HG03025 (cell line): Measurements from ENCODE around the gene PLVAP.

Source experiments
- ATAC-seq: cut with Tn5 transposase; IDR thresholded peaks from one replicate; pipeline ENCODE4 v1.9.1; 2021; ENCODE audit warnings: mild to moderate bottlenecking, moderate library complexity; ENCODE audit not compliant: unreplicated experiment, low FRiP score

PLVAP gene

GRCh38 chr19:17359905-17360800 lies 17.0 kb downstream of the PLVAP start:
- ATAC-seq = no peak

GRCh38 chr19:17358395-17358794 lies 18.7 kb downstream of the PLVAP start:
- no peak for ATAC-seq

- no peak for ATAC-seq
These were observed 19.4 kb downstream of the PLVAP start for GRCh38 chr19:17357724-17358123.

GRCh38 chr19:17357078-17357666 lies 20.0 kb downstream of the PLVAP start:
- ATAC-seq = no peak

GRCh38 chr19:17353386-17353785 lies 23.8 kb downstream of the PLVAP start:
- no peak for ATAC-seq

GRCh38 chr19:17352608-17353280 lies 24.4 kb downstream of the PLVAP start:
- ATAC-seq = no peak

- ATAC-seq = no peak
These were observed 25.2 kb downstream of the PLVAP start for GRCh38 chr19:17351815-17352435.

GRCh38 chr19:17348700-17349099 lies 28.4 kb downstream of the PLVAP start:
- ATAC-seq = no peak

- no peak for ATAC-seq
These were observed 29.3 kb downstream of the PLVAP start for GRCh38 chr19:17347877-17348276.

GRCh38 chr19:17347361-17347760 lies 29.8 kb downstream of the PLVAP start:
- ATAC-seq = no peak

- ATAC-seq = no peak
These were observed 31.0 kb downstream of the PLVAP start for GRCh38 chr19:17346109-17346671.

- no peak for ATAC-seq
These were observed 35.3 kb downstream of the PLVAP start for GRCh38 chr19:17341845-17342244.

- no peak for ATAC-seq
These were observed 35.8 kb downstream of the PLVAP start for GRCh38 chr19:17341386-17341785.

GRCh38 chr19:17340871-17341357 lies 36.2 kb downstream of the PLVAP start:
- no peak for ATAC-seq

- no peak for ATAC-seq
These were observed 36.8 kb downstream of the PLVAP start for GRCh38 chr19:17340302-17340870.

- ATAC-seq = no peak
These were observed 37.9 kb downstream of the PLVAP start for GRCh38 chr19:17339088-17339741.

- no peak for ATAC-seq
These were observed 38.6 kb downstream of the PLVAP start for GRCh38 chr19:17338433-17339078.

- ATAC-seq = no peak
These were observed 39.3 kb downstream of the PLVAP start for GRCh38 chr19:17337675-17338432.
